HUES64 (cell line): ENCODE data around the gene CTNNBIP1. TPM values are rescaled to one million over a fixed set of nuclear protein-coding genes. Genes with fewer than 3 reads are reported as not detected.

Experiments used
- H3K27ac ChIP-seq: 2 replicates; pipeline ENCODE4 v1.7.0; 2013; ENCODE audit warnings: low read depth, low read length, inconsistent platforms
- H3K27me3 ChIP-seq: 2 replicates; pipeline ENCODE4 v1.6.1; 2013; ENCODE audit warnings: mild to moderate bottlenecking, low read length; ENCODE audit not compliant: insufficient read depth
- H3K36me3 ChIP-seq: 2 replicates; pipeline ENCODE4 v1.6.1; 2013; ENCODE audit warnings: mild to moderate bottlenecking, low read length; ENCODE audit not compliant: insufficient read depth
- H3K4me1 ChIP-seq: 2 replicates; pipeline ENCODE4 v1.6.1; 2013; ENCODE audit warnings: mild to moderate bottlenecking, low read length, moderate library complexity; ENCODE audit not compliant: insufficient read depth
- H3K4me3 ChIP-seq: 2 replicates; pipeline ENCODE4 v1.5.1; 2013; ENCODE audit warnings: mild to moderate bottlenecking, low read length, moderate library complexity
- H3K9ac ChIP-seq: 2 replicates; pipeline ENCODE4 v1.6.1; 2013; ENCODE audit warnings: mild to moderate bottlenecking, low read depth, low read length
- H3K9me3 ChIP-seq: 2 replicates; pipeline ENCODE4 v1.6.1; 2013; ENCODE audit warnings: low read depth, low read length; ENCODE audit not compliant: insufficient read depth
- WGBS: fragments of 150-250, 120-280 bp; methylation state at CpG from one replicate; pipeline ENCODE4 v1.1.7; 2013; ENCODE audit warnings: missing lambda C conversion rate; 5-methylcytosine and 5-hydroxymethylcytosine counted together
- polyA plus RNA-seq, 2 experiments: library from polyadenylated mRNA; stranded (reverse); fragments of 50-300 nt; gene quantifications; one replicate each; pipeline ENCODE4 v1.2.3, GENCODE V29; 2013

CTNNBIP1 gene
- 45.4 TPM for polyA plus RNA-seq (2013, experiment 1 of 2)
- polyA plus RNA-seq (2013, experiment 2 of 2), result 57.3 TPM

DNA sequence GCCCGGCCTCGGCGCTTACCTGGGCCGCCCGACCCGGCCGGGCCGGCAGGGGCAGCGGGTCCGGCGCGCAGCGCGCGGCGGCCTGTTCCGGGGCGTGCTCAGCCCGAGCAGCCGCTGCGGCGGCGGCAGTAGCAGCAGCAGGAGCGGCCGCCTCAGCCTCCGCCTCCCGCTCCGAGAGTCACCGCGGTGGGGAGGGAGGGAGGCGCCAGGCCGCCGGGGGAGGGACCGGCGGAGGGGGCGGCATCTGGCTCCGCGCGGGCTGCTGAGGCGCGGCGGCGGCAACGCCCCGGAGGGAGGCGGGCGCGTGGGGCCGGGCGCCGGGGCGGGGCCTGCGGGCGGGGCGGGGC, at the start of gene CTNNBIP1:
CTNNBIP1 (minus strand) TSS at position 194 of the 347 bp plus-strand sequence. CDS start 38,205 bp downstream, outside the sequence.
- Histone ChIP-seq H3K9me3 (no peaks in the 10 kb centered on the region), H3K9ac (peak within 1 kb of the TSS; percentile 85), H3K27me3 (no peaks in the 10 kb centered on the region), H3K4me3 (peak within 1 kb of the TSS; percentile 87), H3K27ac (peak within 1 kb of the TSS; percentile 90), H3K4me1 (peaks cover 9% of the 10 kb centered on the region; the same call in 1 of the 2 replicates), H3K36me3 (no peaks in the 10 kb centered on the region)
- WGBS, result 1% methylated on average over 55 of the region's 55 CpGs

GRCh38 chr1:9957726-9958125, 47.7 kb upstream of the CTNNBIP1 start:
- Histone ChIP-seq H3K9me3 (no peaks in the 10 kb centered on the region), H3K4me1 (peaks cover 6% of the 10 kb centered on the region; the same call in 1 of the 2 replicates), H3K9ac (no peak overlapping the region), H3K27ac (no peak overlapping the region), H3K27me3 (no peaks in the 10 kb centered on the region), H3K4me3 (no peak overlapping the region), H3K36me3 (no peaks in the 10 kb centered on the region)
- WGBS, result 96% methylated on average over 8 of the region's 8 CpGs

GRCh38 chr1:9946315-9946714, 36.2 kb upstream of the CTNNBIP1 start:
- H3K4me3 ChIP-seq, result no peak overlapping the region

DNA sequence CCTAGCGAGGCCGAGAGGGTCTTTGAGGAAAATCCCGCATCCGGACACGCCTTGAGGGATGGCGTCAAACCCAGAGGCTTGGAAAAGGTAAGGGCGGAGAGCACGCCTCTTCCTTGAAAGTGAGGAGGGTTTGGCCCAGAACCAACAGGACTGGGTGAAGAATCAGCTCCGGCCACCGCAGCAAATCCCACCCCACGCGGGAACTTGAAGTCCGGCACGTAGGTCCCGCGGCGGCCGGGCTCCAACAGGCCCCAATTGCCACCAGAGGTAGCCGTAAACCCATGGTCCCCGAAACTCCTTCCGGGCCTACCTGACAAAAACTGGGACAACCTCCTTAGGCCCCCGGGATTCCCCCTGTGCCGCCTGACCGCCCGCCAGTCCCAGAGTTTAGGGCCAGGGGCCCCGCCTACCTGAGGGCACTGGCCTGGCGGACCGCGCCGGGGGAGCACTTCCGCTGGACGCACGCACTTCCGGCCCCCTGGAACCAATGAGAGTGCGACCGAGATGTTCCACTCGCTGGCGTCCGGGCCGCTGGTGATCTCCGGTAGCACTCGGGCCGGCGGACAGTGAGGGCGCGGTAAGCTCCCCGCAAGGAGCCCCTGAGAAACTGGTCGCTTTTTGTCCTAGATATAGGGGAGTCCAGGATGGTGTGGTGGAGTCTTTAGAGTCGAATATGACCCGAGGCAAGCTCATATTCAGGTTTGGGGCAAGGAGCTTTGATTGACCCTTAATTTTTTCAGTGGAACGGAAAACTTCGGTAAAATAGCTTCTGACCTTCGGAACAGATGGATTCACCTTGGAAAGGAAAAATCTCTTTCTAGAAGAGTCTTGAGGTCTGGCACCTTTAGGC, 33.1 kb upstream of the CTNNBIP1 start, which contains the start of the genes LZIC and NMNAT1:
LZIC (minus strand) TSS at position 453 of the 850 bp plus-strand sequence. CDS start 6,772 bp downstream, outside the sequence.
NMNAT1 (plus strand) TSS at position 537 of the 850 bp plus-strand sequence. CDS start 28,599 bp downstream, outside the sequence.
- no peaks in the 10 kb centered on the region for H3K27me3 ChIP-seq
- WGBS, result under 1% methylated on average over 53 of the region's 53 CpGs
- H3K4me3 ChIP-seq, result peak within 1 kb of the TSS; percentile 81
- peak within 1 kb of the TSS; percentile 84 for H3K9ac ChIP-seq
- H3K27ac ChIP-seq, result peak within 1 kb of the TSS; percentile 87
- H3K9me3 ChIP-seq, result no peaks in the 10 kb centered on the region
- H3K36me3 ChIP-seq, result peaks cover 7% of the 10 kb centered on the region; the same call in 1 of the 2 replicates
- H3K4me1 ChIP-seq, result no peaks in the 10 kb centered on the region

More at GRCh38 chr1:9946315-9946714, 36.2 kb upstream of the CTNNBIP1 start:
- H3K4me1 ChIP-seq, result peaks cover 6% of the 10 kb centered on the region; the same call in 1 of the 2 replicates
- H3K9me3 ChIP-seq, result no peaks in the 10 kb centered on the region
- H3K9ac ChIP-seq, result no peak overlapping the region
- no peaks in the 10 kb centered on the region for H3K27me3 ChIP-seq
- H3K36me3 ChIP-seq, result no peaks in the 10 kb centered on the region
- no peak overlapping the region for H3K27ac ChIP-seq
- WGBS, result 90% methylated on average over 2 of the region's 2 CpGs

GRCh38 chr1:9942399-9942938, 32.4 kb upstream of the CTNNBIP1 start:
- H3K9ac ChIP-seq, result peak overlapping the region; percentile 84
- no peaks in the 10 kb centered on the region for H3K9me3 ChIP-seq
- H3K4me3 ChIP-seq, result peak overlapping the region; percentile 81
- H3K27ac ChIP-seq, result peak overlapping the region; percentile 87
- H3K4me1 ChIP-seq, result no peaks in the 10 kb centered on the region
- WGBS, result 3% methylated on average over 13 of the region's 14 CpGs
- H3K36me3 ChIP-seq, result peaks cover 7% of the 10 kb centered on the region; the same call in 1 of the 2 replicates
- H3K27me3 ChIP-seq, result no peaks in the 10 kb centered on the region

DNA sequence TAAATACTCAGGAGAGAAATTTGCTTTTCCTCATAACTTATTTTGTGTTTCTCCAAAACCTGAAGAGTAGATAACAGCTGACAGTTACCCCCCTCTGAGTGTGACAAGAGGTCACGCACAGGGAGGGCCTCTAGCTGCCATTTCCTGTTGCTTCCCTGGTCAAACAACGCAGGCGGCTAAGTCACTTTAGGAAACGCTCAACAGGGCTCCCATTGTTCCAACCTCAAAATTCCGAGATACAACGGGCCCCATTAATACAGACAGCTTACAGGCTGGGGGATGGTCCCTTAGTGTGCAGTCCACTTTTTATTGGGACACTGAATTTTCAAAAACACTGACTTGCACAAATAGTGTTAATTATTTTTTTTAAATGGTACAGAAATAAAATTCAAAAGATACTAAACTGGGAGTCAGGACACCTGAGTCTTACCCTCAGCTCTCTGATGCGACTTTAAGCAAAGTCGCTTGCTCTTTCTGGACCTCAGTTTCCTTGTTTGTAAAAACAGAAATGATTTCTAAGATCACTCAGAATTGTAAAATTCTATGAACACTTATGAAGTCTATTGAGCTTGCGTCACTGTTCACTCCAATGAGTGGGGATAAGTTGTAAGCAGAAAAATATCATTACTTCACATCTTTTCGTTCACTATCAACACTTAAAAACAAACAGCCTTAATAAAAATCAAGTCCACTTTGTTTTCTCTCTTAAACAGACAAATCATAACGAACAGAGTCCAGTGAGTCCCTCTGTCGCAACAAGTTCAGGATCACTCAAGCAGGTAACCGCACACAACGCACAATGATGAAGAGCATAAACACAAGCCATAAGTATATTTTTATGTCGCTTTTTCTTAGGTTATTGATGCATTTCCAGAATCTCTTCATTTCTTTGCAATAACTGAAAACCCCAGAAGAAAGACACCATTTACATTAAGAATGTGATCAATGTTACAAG, 19.6 kb upstream of the CTNNBIP1 start:
- H3K9ac ChIP-seq, result no peak overlapping the region; the same call in 1 of the 2 replicates
- H3K27ac ChIP-seq, result peak overlapping the region; percentile 81
- H3K4me3 ChIP-seq, result no peak overlapping the region
- H3K4me1 ChIP-seq, result peaks cover 31% of the 10 kb centered on the region
- H3K27me3 ChIP-seq, result no peaks in the 10 kb centered on the region
- no peaks in the 10 kb centered on the region for H3K9me3 ChIP-seq
- 51% methylated on average over 14 of the region's 15 CpGs for WGBS
- peaks cover 31% of the 10 kb centered on the region for H3K36me3 ChIP-seq

DNA sequence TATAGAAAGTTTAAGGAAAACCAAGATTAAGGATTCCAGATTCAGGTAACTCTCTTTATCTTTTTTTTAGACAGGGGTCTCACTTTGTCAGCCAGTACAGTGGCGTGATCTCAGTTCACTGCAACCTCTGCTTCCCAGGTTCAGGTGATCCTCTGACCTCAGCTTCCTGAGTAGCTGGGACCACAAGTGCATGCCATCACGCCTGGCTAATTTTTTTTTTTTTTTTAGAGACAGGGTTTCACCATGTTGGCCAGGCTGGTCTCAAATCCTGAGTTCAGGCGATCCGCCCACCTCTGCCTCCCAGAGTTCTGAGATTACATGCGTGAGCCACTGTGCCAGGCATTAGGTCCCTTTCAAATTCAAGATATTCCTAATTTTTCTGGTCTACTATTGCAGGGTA, 17.2 kb upstream of the CTNNBIP1 start:
- Histone ChIP-seq H3K9ac (no peak overlapping the region), H3K4me3 (no peak overlapping the region), H3K4me1 (peaks cover 40% of the 10 kb centered on the region), H3K36me3 (peaks cover 18% of the 10 kb centered on the region), H3K27me3 (no peaks in the 10 kb centered on the region), H3K9me3 (no peaks in the 10 kb centered on the region), H3K27ac (peak overlapping the region; percentile 53; the same call in 1 of the 2 replicates)
- 80% methylated on average over 5 of the region's 5 CpGs for WGBS

DNA sequence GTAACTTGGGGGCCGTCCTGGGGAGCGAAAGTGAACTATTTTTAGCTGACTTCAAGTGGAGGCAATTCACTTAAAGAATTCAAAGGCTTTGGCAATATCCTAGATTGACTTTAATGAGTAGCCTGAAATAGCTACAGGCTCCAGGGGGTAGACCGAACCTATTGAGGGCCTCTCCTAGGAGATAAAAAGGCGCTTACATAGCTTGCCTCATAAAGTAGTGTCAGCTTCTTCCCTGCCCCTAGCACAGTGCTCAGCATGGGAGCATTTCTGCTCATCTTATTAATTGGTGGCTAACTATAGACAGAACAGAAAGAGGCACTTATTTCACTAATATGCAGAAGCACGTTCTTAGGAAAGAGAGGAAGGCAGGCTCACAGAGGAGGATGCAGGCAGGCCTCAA, 12.3 kb upstream of the CTNNBIP1 start:
- no peaks in the 10 kb centered on the region for H3K27me3 ChIP-seq
- H3K36me3 ChIP-seq, result no peaks in the 10 kb centered on the region
- H3K4me1 ChIP-seq, result peaks cover 26% of the 10 kb centered on the region
- H3K27ac ChIP-seq, result peak overlapping the region; percentile 51; the same call in 1 of the 2 replicates
- 0 out of 2 replicates have a peak overlapping the region, but pooled peaks have one; percentile 2 for H3K4me3 ChIP-seq
- no peak overlapping the region for H3K9ac ChIP-seq
- 40% methylated on average over 5 of the region's 5 CpGs for WGBS
- no peaks in the 10 kb centered on the region for H3K9me3 ChIP-seq

- no peak overlapping the region for H3K9ac ChIP-seq
- WGBS, result 91% methylated on average over 5 of the region's 5 CpGs
- H3K4me3 ChIP-seq, result no peak overlapping the region
- H3K9me3 ChIP-seq, result no peaks in the 10 kb centered on the region
- H3K4me1 ChIP-seq, result peaks cover 21% of the 10 kb centered on the region
- H3K36me3 ChIP-seq, result no peaks in the 10 kb centered on the region
- H3K27me3 ChIP-seq, result no peaks in the 10 kb centered on the region
- no peak overlapping the region for H3K27ac ChIP-seq
These were observed 10.5 kb upstream of the CTNNBIP1 start for GRCh38 chr1:9920606-9921005.

GRCh38 chr1:9917901-9918300, 7.8 kb upstream of the CTNNBIP1 start:
- H3K4me3 ChIP-seq, result no peak overlapping the region
- no peak overlapping the region for H3K27ac ChIP-seq
- H3K27me3 ChIP-seq, result no peaks in the 10 kb centered on the region
- H3K9ac ChIP-seq, result no peak overlapping the region
- 94% methylated on average over 1 of the region's 1 CpG for WGBS
- no peaks in the 10 kb centered on the region for H3K9me3 ChIP-seq
- peaks cover 18% of the 10 kb centered on the region for H3K4me1 ChIP-seq
- no peaks in the 10 kb centered on the region for H3K36me3 ChIP-seq
